Activated CD4-positive, alpha-beta T cell treated with anti-CD3 and anti-CD28 coated beads, Interleukin-2, amount 10 ng/mL, durations not matched to agents 24 days and 14 days (primary cell): ENCODE measurements around the gene PTMS. TPM values are rescaled to one million over a fixed set of nuclear protein-coding genes. Genes with fewer than 3 reads are reported as not detected.

Source experiments
- DNase-seq: peaks from one replicate; pipeline ENCODE4 v3.0.0; 2022
- H3K27ac Mint-ChIP-seq: one replicate; pipeline ENCODE4 v1.8.0; 2022; ENCODE audit warnings: mild to moderate bottlenecking, mixed read lengths
- H3K27me3 Mint-ChIP-seq: one replicate; pipeline ENCODE4 v1.8.0; 2022; ENCODE audit warnings: mixed read lengths
- H3K36me3 Mint-ChIP-seq: one replicate; pipeline ENCODE4 v1.8.0; 2022; ENCODE audit warnings: low read depth, mild to moderate bottlenecking, mixed read lengths
- H3K4me1 Mint-ChIP-seq: one replicate; pipeline ENCODE4 v1.8.0; 2021; ENCODE audit warnings: mixed read lengths
- H3K4me3 Mint-ChIP-seq: one replicate; pipeline ENCODE4 v1.8.0; 2022; ENCODE audit warnings: mild to moderate bottlenecking, moderate library complexity, mixed read lengths
- H3K9me3 Mint-ChIP-seq: one replicate; pipeline ENCODE4 v1.8.0; 2021; ENCODE audit warnings: mixed read lengths
- intact Hi-C: fragments of 100-400 bp; cut with micrococcal nuclease; formaldehyde crosslinking; loops from one replicate; pipeline ENCODE4 v1.15.1; 2023
- total RNA-seq: library from RNA; stranded (reverse); gene quantifications from 2 replicates; pipeline ENCODE4 v1.2.3, GENCODE V29; 2022

The PTMS gene
- total RNA-seq, 1 donor from 2014 or later, result 267 TPM

GRCh38 chr12:6779708-6780432, 13.7 kb downstream of the PTMS start:
- Mint-ChIP-seq H3K4me1 (peaks cover 78% of the 10 kb centered on the region), H3K27me3 (no peaks in the 10 kb centered on the region), H3K36me3 (peaks cover 37% of the 10 kb centered on the region), H3K9me3 (no peaks in the 10 kb centered on the region), H3K4me3 (peak overlapping the region; percentile 35), H3K27ac (peak overlapping the region; percentile 88)
- peak; percentile 72 for DNase-seq
- intact Hi-C loops, result loop anchor here (1.0 to 2.0 kb wide), 5 partner anchors 8 to 91 kb away; partner anchors contain the start of genes CD4, LAG3, MLF2 and ZNF384

GRCh38 chr12:6780573-6780972, 14.4 kb downstream of the PTMS start:
- peak overlapping the region; percentile 88 for H3K27ac Mint-ChIP-seq
- H3K4me3 Mint-ChIP-seq, result peak overlapping the region; percentile 68
- H3K9me3 Mint-ChIP-seq, result no peaks in the 10 kb centered on the region
- peaks cover 72% of the 10 kb centered on the region for H3K4me1 Mint-ChIP-seq
- no peaks in the 10 kb centered on the region for H3K27me3 Mint-ChIP-seq
- peak; percentile 75 for DNase-seq
- intact Hi-C loops, result loop anchor here (1.0 kb wide), 2 partner anchors 8 to 9 kb away; partner anchors contain the start of genes CD4 and LAG3
- H3K36me3 Mint-ChIP-seq, result peaks cover 30% of the 10 kb centered on the region

- H3K27ac Mint-ChIP-seq, result peak overlapping the region; percentile 54
Observed at GRCh38 chr12:6782119-6782518, 16.0 kb downstream of the PTMS start.

GRCh38 chr12:6782850-6783566, 16.8 kb downstream of the PTMS start:
- no peaks in the 10 kb centered on the region for H3K27me3 Mint-ChIP-seq
- intact Hi-C loops, result no loop called here
- H3K4me1 Mint-ChIP-seq, result peaks cover 66% of the 10 kb centered on the region
- H3K4me3 Mint-ChIP-seq, result peak overlapping the region; percentile 52
- H3K9me3 Mint-ChIP-seq, result no peaks in the 10 kb centered on the region
- no peak for DNase-seq
- peaks cover 10% of the 10 kb centered on the region for H3K36me3 Mint-ChIP-seq
- H3K27ac Mint-ChIP-seq, result peak overlapping the region; percentile 48

More at GRCh38 chr12:6782119-6782518, 16.0 kb downstream of the PTMS start:
- Mint-ChIP-seq H3K9me3 (no peaks in the 10 kb centered on the region), H3K27me3 (no peaks in the 10 kb centered on the region), H3K4me1 (peaks cover 71% of the 10 kb centered on the region), H3K36me3 (peaks cover 18% of the 10 kb centered on the region), H3K4me3 (peak overlapping the region; percentile 25)
- intact Hi-C loops, result no loop called here
- DNase-seq, result no peak

GRCh38 chr12:6783828-6784227, 17.7 kb downstream of the PTMS start:
- H3K4me1 Mint-ChIP-seq, result peaks cover 64% of the 10 kb centered on the region
- H3K27me3 Mint-ChIP-seq, result no peaks in the 10 kb centered on the region
- peaks cover 1% of the 10 kb centered on the region for H3K36me3 Mint-ChIP-seq
- no peaks in the 10 kb centered on the region for H3K9me3 Mint-ChIP-seq
- no peak for DNase-seq
- no peak overlapping the region for H3K4me3 Mint-ChIP-seq
- peak overlapping the region; percentile 2 for H3K27ac Mint-ChIP-seq
- intact Hi-C loops, result no loop called here

GRCh38 chr12:6784296-6784695, 18.1 kb downstream of the PTMS start:
- Mint-ChIP-seq H3K4me3 (peak overlapping the region; percentile 38), H3K36me3 (no peaks in the 10 kb centered on the region), H3K27ac (peak overlapping the region; percentile 72), H3K27me3 (no peaks in the 10 kb centered on the region), H3K4me1 (peaks cover 64% of the 10 kb centered on the region), H3K9me3 (no peaks in the 10 kb centered on the region)
- DNase-seq, result no peak
- intact Hi-C loops, result no loop called here

- no peak overlapping the region for H3K4me3 Mint-ChIP-seq
- H3K4me1 Mint-ChIP-seq, result peaks cover 62% of the 10 kb centered on the region
- H3K27ac Mint-ChIP-seq, result no peak overlapping the region
- H3K27me3 Mint-ChIP-seq, result no peaks in the 10 kb centered on the region
- H3K9me3 Mint-ChIP-seq, result no peaks in the 10 kb centered on the region
- DNase-seq, result no peak
- peaks cover 2% of the 10 kb centered on the region for H3K36me3 Mint-ChIP-seq
- intact Hi-C loops, result loop anchor here (5.0 kb wide), 1 partner anchor 177 kb away; the partner anchor contains the start of gene CHD4
Observed at GRCh38 chr12:6784761-6785160, 18.6 kb downstream of the PTMS start.

GRCh38 chr12:6786416-6787094, 20.4 kb downstream of the PTMS start:
- DNase-seq, result peak; percentile 73
- H3K9me3 Mint-ChIP-seq, result no peaks in the 10 kb centered on the region
- peak overlapping the region; percentile 70 for H3K27ac Mint-ChIP-seq
- H3K4me3 Mint-ChIP-seq, result peak overlapping the region; percentile 68
- H3K27me3 Mint-ChIP-seq, result no peaks in the 10 kb centered on the region
- intact Hi-C loops, result loop anchor here (5.0 kb wide), 1 partner anchor 179 kb away; the partner anchor contains the start of gene CHD4
- peaks cover 57% of the 10 kb centered on the region for H3K4me1 Mint-ChIP-seq
- peaks cover 16% of the 10 kb centered on the region for H3K36me3 Mint-ChIP-seq

- Mint-ChIP-seq H3K4me1 (peaks cover 61% of the 10 kb centered on the region), H3K27ac (peak overlapping the region; percentile 70)
- intact Hi-C loops, result loop anchor here (5.0 kb wide), 1 partner anchor 180 kb away; the partner anchor contains the start of gene CHD4
Observed at GRCh38 chr12:6787309-6787708, 21.1 kb downstream of the PTMS start.

GRCh38 chr12:6788972-6789924, 23.1 kb downstream of the PTMS start, which contains the start of gene CD4:
TSS of gene CD4 (plus strand) at chr12:6789528. CDS start at chr12:6800139, 10,611 bp downstream.
- Mint-ChIP-seq H3K36me3 (peaks cover 36% of the 10 kb centered on the region), H3K9me3 (no peaks in the 10 kb centered on the region), H3K27ac (peak within 1 kb of the TSS; percentile 93), H3K4me1 (peaks cover 56% of the 10 kb centered on the region), H3K27me3 (no peaks in the 10 kb centered on the region), H3K4me3 (peak within 1 kb of the TSS; percentile 97)
- DNase-seq, result peak; percentile 94
- intact Hi-C loops, result loop anchor here (1.0 to 5.0 kb wide), 3 partner anchors 9 to 182 kb away; partner anchors contain the start of genes CHD4 and PTMS

More at GRCh38 chr12:6787309-6787708, 21.1 kb downstream of the PTMS start:
- H3K27me3 Mint-ChIP-seq, result no peaks in the 10 kb centered on the region
- H3K36me3 Mint-ChIP-seq, result peaks cover 22% of the 10 kb centered on the region
- H3K4me3 Mint-ChIP-seq, result no peak overlapping the region
- no peaks in the 10 kb centered on the region for H3K9me3 Mint-ChIP-seq
- no peak for DNase-seq

- Mint-ChIP-seq H3K4me1 (peaks cover 56% of the 10 kb centered on the region), H3K9me3 (no peaks in the 10 kb centered on the region), H3K27me3 (no peaks in the 10 kb centered on the region), H3K36me3 (peaks cover 48% of the 10 kb centered on the region), H3K4me3 (peak overlapping the region; percentile 97), H3K27ac (peak overlapping the region; percentile 93)
- intact Hi-C loops, result loop anchor here (2.0 to 5.0 kb wide), 2 partner anchors 37 to 66 kb away; partner anchors contain the start of genes COPS7A and P3H3
- peak; percentile 84 for DNase-seq
Observed at GRCh38 chr12:6790496-6791150, 24.5 kb downstream of the PTMS start.

- no peaks in the 10 kb centered on the region for H3K9me3 Mint-ChIP-seq
- peak overlapping the region; percentile 93 for H3K27ac Mint-ChIP-seq
- peaks cover 61% of the 10 kb centered on the region for H3K36me3 Mint-ChIP-seq
- DNase-seq, result peak; percentile 74
- peak overlapping the region; percentile 97 for H3K4me3 Mint-ChIP-seq
- no peaks in the 10 kb centered on the region for H3K27me3 Mint-ChIP-seq
- H3K4me1 Mint-ChIP-seq, result peaks cover 57% of the 10 kb centered on the region
- intact Hi-C loops, result loop anchor here (1.0 to 5.0 kb wide), 3 partner anchors 35 to 67 kb away; partner anchors contain the start of genes COPS7A, MLF2 and P3H3
Observed at GRCh38 chr12:6791931-6792520, 25.9 kb downstream of the PTMS start.
